GM23338 (cell line): ENCODE measurements around the gene FUT1. TPM values are rescaled to one million over a fixed set of nuclear protein-coding genes. Genes with fewer than 3 reads are reported as not detected.
A peak's percentile ranks its signal among the peaks of the same experiment; 100 is the strongest.

Experiments
- ATAC-seq: fragments of 200-7000 bp; cut with Tn5 transposase; 3 replicates; pipeline ENCODE4 v1.9.1; 2020
- DNase-seq: peaks from one replicate; pipeline ENCODE4 v3.0.0-alpha.2; 2015; ENCODE audit warnings: low spot score
- H2AFZ ChIP-seq: fragments of 200-600 bp; sonication (generic); 2 replicates; pipeline ENCODE4 v1.8.0; 2016; ENCODE audit warnings: antibody characterized with exemption, mild to moderate bottlenecking, moderate library complexity
- H3F3A ChIP-seq: fragments of 200-600 bp; sonication (generic); replicated peaks from 2 replicates; pipeline ENCODE4 v1.8.0; 2017; ENCODE audit warnings: antibody characterized with exemption, mixed run types, low read depth
- H3K27ac ChIP-seq: fragments of 200-600 bp; sonication (generic); 2 replicates; pipeline ENCODE4 v1.6.1; 2016; ENCODE audit warnings: low read depth
- H3K27me3 ChIP-seq: fragments of 200-600 bp; sonication (generic); 2 replicates; pipeline ENCODE4 v1.8.0; 2016; ENCODE audit warnings: mild to moderate bottlenecking, mixed run types, moderate library complexity; ENCODE audit not compliant: insufficient read depth
- H3K36me3 ChIP-seq: fragments of 200-600 bp; sonication (generic); 2 replicates; pipeline ENCODE4 v1.8.0; 2016; ENCODE audit warnings: mild to moderate bottlenecking; ENCODE audit not compliant: insufficient read depth
- H3K4me1 ChIP-seq: fragments of 200-600 bp; sonication (generic); 2 replicates; pipeline ENCODE4 v1.8.0; 2016; ENCODE audit warnings: mild to moderate bottlenecking, moderate library complexity; ENCODE audit not compliant: insufficient read depth
- H3K4me2 ChIP-seq: fragments of 200-600 bp; sonication (generic); 2 replicates; pipeline ENCODE4 v1.7.1; 2017; ENCODE audit warnings: mixed run types
- H3K4me3 ChIP-seq: fragments of 200-600 bp; sonication (generic); 2 replicates; pipeline ENCODE4 v1.6.1; 2016; ENCODE audit warnings: mixed run types
- H3K79me2 ChIP-seq: fragments of 200-600 bp; sonication (generic); replicated peaks from 2 replicates; pipeline ENCODE4 v1.8.0; 2017; ENCODE audit warnings: mild to moderate bottlenecking; ENCODE audit not compliant: insufficient read depth
- H3K9me2 ChIP-seq: fragments of 200-600 bp; sonication (generic); 2 replicates; pipeline ENCODE4 v1.8.0; 2017; ENCODE audit not compliant: insufficient read depth
- H4K20me1 ChIP-seq: fragments of 200-600 bp; sonication (generic); replicated peaks from 2 replicates; pipeline ENCODE4 v1.8.0; 2017; ENCODE audit warnings: mild to moderate bottlenecking; ENCODE audit not compliant: insufficient read depth
- H3K27ac Mint-ChIP-seq: 2 replicates; pipeline ENCODE4 v1.8.0; 2020; ENCODE audit warnings: inconsistent platforms, mild to moderate bottlenecking, moderate library complexity, mixed read lengths
- H3K27me3 Mint-ChIP-seq: 3 replicates; pipeline ENCODE4 v1.8.0; 2022; ENCODE audit warnings: low read depth, mild to moderate bottlenecking, moderate library complexity, mixed read lengths, inconsistent platforms; ENCODE audit not compliant: insufficient read depth, poor library complexity
- H3K36me3 Mint-ChIP-seq: 3 replicates; pipeline ENCODE4 v1.8.0; 2021; ENCODE audit warnings: low read depth, mild to moderate bottlenecking, inconsistent platforms, moderate library complexity, mixed read lengths
- H3K4me1 Mint-ChIP-seq: 3 replicates; pipeline ENCODE4 v1.8.0; 2020; ENCODE audit warnings: mild to moderate bottlenecking, inconsistent platforms, mixed read lengths
- H3K4me3 Mint-ChIP-seq: 3 replicates; pipeline ENCODE4 v1.8.0; 2021; ENCODE audit warnings: moderate library complexity, mild to moderate bottlenecking, inconsistent platforms, mixed read lengths
- H3K9me3 Mint-ChIP-seq: 3 replicates; pipeline ENCODE4 v1.8.0; 2020; ENCODE audit warnings: moderate library complexity, mild to moderate bottlenecking, inconsistent platforms, mixed read lengths
- CREB1 ChIP-seq: fragments of 250-450 bp; sonication (Bioruptor Pico); IDR thresholded peaks from 2 replicates; pipeline ENCODE4 v1.5.0; 2020; ENCODE audit warnings: low read depth, mild to moderate bottlenecking, moderate library complexity
- EZH2phosphoT487 ChIP-seq: fragments of 200-600 bp; sonication (generic); IDR thresholded peaks from one replicate; pipeline ENCODE4 v1.8.1; 2018; ENCODE audit warnings: antibody characterized with exemption; ENCODE audit not compliant: unreplicated experiment
- JUNB ChIP-seq: IDR thresholded peaks from one replicate; pipeline ENCODE4 v1.6.1; 2016; ENCODE audit warnings: antibody characterized with exemption; ENCODE audit not compliant: unreplicated experiment
- NANOG ChIP-seq: IDR thresholded peaks from 2 replicates; pipeline ENCODE4 v1.6.1; 2016; ENCODE audit warnings: antibody characterized with exemption, borderline replicate concordance
- POLR2AphosphoS5 ChIP-seq: IDR thresholded peaks from 2 replicates; pipeline ENCODE4 v1.6.1; 2016; ENCODE audit warnings: antibody characterized with exemption, low read depth
- STAT1 ChIP-seq: IDR thresholded peaks from one replicate; pipeline ENCODE4 v1.6.1; 2016; ENCODE audit warnings: antibody characterized with exemption; ENCODE audit not compliant: unreplicated experiment
- ZNF114 ChIP-seq: fragments of 250-450 bp; sonication (Bioruptor Pico); IDR thresholded peaks from 2 replicates; pipeline ENCODE4 v1.5.0; 2020; ENCODE audit warnings: mild to moderate bottlenecking, moderate library complexity
- ZNF331 ChIP-seq: fragments of 250-450 bp; sonication (Bioruptor Pico); IDR thresholded peaks from 2 replicates; pipeline ENCODE4 v1.5.0; 2020; ENCODE audit warnings: low read depth, mild to moderate bottlenecking, moderate library complexity
- polyA plus RNA-seq: library from polyadenylated mRNA; unstranded; fragments of >200 nt; fragmentation: Nextera tagmentation; extraction: Ambion mirVana; gene quantifications from 2 replicates; pipeline ENCODE4 v1.2.1, GENCODE V29; 2016
- total RNA-seq: library from RNA; depleted of rRNA; stranded (reverse); fragments of >200 nt; shearing (Covaris generic); gene quantifications from 2 replicates; pipeline ENCODE4 v1.2.3, GENCODE V29; 2014
- TF ChIP-seq, protein P1 (sequence below), 2 experiments: fragments of 200-600 bp in 1 of 2; sonication (generic) in 1 of 2; conservative IDR thresholded peaks; 2 replicates each; pipeline versions ENCODE4 v1.5.1 to v1.6.1; 2016 to 2017; ENCODE audit warnings: antibody characterized with exemption in 2 of 2, low read depth in 2 of 2, mild to moderate bottlenecking in 2 of 2, moderate library complexity in 1 of 2
- TF ChIP-seq, protein P2 (sequence below): IDR thresholded peaks from one replicate; pipeline ENCODE4 v1.6.1; 2018; ENCODE audit warnings: antibody characterized with exemption; ENCODE audit not compliant: unreplicated experiment
- TF ChIP-seq, protein P3 (sequence below): IDR thresholded peaks from 2 replicates; pipeline ENCODE4 v1.6.1; 2016; ENCODE audit warnings: antibody characterized with exemption
- TF ChIP-seq, protein P4 (sequence below): fragments of 250-450 bp; sonication (Bioruptor Pico); IDR thresholded peaks from 2 replicates; pipeline ENCODE4 v1.5.0; 2020; ENCODE audit warnings: mild to moderate bottlenecking, moderate library complexity

Gene FUT1
- total and polyA plus RNA-seq, 2 experiments from 2014 or later, result 4.4 to 20.8 TPM

DNA sequence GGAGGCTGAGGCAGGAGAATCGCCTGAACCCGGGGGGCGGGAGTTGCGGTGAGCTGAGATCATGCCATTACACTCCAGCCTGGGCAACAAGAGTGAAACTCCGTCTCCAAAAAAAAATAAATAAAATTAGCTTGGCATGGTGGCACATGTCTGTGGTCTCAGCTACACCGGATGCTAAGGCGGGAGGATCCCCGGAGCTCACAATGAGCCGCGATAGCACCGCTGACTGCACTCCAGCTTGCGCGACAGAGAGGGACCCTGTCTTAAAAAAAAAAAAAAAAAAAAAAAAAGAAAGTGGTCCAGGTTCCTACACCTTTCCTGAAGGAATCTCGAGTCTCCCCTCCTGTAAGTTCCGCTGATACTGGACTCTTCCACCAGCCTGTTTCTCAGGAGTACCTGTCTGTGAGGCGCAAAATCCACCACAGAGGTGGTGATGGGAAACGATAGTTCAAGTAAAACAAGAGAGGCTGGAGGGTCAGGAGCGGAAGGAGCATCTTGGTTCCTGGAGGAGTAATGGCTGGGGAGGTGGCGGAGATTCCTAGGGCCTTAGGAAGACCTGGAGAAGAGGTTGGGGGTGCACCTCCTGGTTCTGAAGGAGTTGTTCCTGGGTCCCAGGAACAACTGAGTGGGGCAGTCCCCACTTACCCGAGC is 471 bp downstream of the FUT1 start:
- Histone ChIP-seq H2AFZ (peak overlapping the region; percentile 72), H3K4me2 (peak overlapping the region; percentile 100), H3K27me3 (no peaks in the 10 kb centered on the region), H3K36me3 (0 out of 2 replicates have a peak, but pooled peaks cover 6% of the 10 kb centered on the region), H3F3A (peaks cover 21% of the 10 kb centered on the region; the same call in 1 of the 2 replicates), H3K27ac (peak overlapping the region; percentile 92), H4K20me1 (peaks cover 11% of the 10 kb centered on the region; the same call in 1 of the 2 replicates), H3K9me2 (no peaks in the 10 kb centered on the region), H3K79me2 (peaks cover 36% of the 10 kb centered on the region), H3K4me1 (peaks cover 40% of the 10 kb centered on the region), H3K4me3 (peak overlapping the region; percentile 98)
- Mint-ChIP-seq H3K4me1 (peaks cover 51% of the 10 kb centered on the region), H3K27me3 (peaks cover 42% of the 10 kb centered on the region), H3K27ac (peak overlapping the region; percentile 60; the same call in 1 of the 2 replicates), H3K4me3 (peak overlapping the region; percentile 93), H3K9me3 (no peaks in the 10 kb centered on the region; the same call in none of the 3 replicates), H3K36me3 (peaks cover 47% of the 10 kb centered on the region)
- no peak for TF ChIP-seq NANOG
- no peak for TF ChIP-seq ZNF114 (CRISPR knock-in tag)
- TF ChIP-seq, protein P1, sequence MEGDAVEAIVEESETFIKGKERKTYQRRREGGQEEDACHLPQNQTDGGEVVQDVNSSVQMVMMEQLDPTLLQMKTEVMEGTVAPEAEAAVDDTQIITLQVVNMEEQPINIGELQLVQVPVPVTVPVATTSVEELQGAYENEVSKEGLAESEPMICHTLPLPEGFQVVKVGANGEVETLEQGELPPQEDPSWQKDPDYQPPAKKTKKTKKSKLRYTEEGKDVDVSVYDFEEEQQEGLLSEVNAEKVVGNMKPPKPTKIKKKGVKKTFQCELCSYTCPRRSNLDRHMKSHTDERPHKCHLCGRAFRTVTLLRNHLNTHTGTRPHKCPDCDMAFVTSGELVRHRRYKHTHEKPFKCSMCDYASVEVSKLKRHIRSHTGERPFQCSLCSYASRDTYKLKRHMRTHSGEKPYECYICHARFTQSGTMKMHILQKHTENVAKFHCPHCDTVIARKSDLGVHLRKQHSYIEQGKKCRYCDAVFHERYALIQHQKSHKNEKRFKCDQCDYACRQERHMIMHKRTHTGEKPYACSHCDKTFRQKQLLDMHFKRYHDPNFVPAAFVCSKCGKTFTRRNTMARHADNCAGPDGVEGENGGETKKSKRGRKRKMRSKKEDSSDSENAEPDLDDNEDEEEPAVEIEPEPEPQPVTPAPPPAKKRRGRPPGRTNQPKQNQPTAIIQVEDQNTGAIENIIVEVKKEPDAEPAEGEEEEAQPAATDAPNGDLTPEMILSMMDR (conservative IDR thresholded peaks at IDR 0.05; ENCODE audit: low read depth in 2 of 2), result no peak
- no peak for TF ChIP-seq STAT1
- TF ChIP-seq POLR2AphosphoS5, result no peak
- TF ChIP-seq, protein P2, sequence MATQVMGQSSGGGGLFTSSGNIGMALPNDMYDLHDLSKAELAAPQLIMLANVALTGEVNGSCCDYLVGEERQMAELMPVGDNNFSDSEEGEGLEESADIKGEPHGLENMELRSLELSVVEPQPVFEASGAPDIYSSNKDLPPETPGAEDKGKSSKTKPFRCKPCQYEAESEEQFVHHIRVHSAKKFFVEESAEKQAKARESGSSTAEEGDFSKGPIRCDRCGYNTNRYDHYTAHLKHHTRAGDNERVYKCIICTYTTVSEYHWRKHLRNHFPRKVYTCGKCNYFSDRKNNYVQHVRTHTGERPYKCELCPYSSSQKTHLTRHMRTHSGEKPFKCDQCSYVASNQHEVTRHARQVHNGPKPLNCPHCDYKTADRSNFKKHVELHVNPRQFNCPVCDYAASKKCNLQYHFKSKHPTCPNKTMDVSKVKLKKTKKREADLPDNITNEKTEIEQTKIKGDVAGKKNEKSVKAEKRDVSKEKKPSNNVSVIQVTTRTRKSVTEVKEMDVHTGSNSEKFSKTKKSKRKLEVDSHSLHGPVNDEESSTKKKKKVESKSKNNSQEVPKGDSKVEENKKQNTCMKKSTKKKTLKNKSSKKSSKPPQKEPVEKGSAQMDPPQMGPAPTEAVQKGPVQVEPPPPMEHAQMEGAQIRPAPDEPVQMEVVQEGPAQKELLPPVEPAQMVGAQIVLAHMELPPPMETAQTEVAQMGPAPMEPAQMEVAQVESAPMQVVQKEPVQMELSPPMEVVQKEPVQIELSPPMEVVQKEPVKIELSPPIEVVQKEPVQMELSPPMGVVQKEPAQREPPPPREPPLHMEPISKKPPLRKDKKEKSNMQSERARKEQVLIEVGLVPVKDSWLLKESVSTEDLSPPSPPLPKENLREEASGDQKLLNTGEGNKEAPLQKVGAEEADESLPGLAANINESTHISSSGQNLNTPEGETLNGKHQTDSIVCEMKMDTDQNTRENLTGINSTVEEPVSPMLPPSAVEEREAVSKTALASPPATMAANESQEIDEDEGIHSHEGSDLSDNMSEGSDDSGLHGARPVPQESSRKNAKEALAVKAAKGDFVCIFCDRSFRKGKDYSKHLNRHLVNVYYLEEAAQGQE, result no peak
- no peak for TF ChIP-seq EZH2phosphoT487
- TF ChIP-seq, protein P3, sequence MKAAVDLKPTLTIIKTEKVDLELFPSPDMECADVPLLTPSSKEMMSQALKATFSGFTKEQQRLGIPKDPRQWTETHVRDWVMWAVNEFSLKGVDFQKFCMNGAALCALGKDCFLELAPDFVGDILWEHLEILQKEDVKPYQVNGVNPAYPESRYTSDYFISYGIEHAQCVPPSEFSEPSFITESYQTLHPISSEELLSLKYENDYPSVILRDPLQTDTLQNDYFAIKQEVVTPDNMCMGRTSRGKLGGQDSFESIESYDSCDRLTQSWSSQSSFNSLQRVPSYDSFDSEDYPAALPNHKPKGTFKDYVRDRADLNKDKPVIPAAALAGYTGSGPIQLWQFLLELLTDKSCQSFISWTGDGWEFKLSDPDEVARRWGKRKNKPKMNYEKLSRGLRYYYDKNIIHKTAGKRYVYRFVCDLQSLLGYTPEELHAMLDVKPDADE, result no peak
- TF ChIP-seq JUNB, result no peak
- TF ChIP-seq CREB1 (CRISPR knock-in tag), result no peak
- no peak for TF ChIP-seq ZNF331 (CRISPR knock-in tag)
- TF ChIP-seq, protein P4, sequence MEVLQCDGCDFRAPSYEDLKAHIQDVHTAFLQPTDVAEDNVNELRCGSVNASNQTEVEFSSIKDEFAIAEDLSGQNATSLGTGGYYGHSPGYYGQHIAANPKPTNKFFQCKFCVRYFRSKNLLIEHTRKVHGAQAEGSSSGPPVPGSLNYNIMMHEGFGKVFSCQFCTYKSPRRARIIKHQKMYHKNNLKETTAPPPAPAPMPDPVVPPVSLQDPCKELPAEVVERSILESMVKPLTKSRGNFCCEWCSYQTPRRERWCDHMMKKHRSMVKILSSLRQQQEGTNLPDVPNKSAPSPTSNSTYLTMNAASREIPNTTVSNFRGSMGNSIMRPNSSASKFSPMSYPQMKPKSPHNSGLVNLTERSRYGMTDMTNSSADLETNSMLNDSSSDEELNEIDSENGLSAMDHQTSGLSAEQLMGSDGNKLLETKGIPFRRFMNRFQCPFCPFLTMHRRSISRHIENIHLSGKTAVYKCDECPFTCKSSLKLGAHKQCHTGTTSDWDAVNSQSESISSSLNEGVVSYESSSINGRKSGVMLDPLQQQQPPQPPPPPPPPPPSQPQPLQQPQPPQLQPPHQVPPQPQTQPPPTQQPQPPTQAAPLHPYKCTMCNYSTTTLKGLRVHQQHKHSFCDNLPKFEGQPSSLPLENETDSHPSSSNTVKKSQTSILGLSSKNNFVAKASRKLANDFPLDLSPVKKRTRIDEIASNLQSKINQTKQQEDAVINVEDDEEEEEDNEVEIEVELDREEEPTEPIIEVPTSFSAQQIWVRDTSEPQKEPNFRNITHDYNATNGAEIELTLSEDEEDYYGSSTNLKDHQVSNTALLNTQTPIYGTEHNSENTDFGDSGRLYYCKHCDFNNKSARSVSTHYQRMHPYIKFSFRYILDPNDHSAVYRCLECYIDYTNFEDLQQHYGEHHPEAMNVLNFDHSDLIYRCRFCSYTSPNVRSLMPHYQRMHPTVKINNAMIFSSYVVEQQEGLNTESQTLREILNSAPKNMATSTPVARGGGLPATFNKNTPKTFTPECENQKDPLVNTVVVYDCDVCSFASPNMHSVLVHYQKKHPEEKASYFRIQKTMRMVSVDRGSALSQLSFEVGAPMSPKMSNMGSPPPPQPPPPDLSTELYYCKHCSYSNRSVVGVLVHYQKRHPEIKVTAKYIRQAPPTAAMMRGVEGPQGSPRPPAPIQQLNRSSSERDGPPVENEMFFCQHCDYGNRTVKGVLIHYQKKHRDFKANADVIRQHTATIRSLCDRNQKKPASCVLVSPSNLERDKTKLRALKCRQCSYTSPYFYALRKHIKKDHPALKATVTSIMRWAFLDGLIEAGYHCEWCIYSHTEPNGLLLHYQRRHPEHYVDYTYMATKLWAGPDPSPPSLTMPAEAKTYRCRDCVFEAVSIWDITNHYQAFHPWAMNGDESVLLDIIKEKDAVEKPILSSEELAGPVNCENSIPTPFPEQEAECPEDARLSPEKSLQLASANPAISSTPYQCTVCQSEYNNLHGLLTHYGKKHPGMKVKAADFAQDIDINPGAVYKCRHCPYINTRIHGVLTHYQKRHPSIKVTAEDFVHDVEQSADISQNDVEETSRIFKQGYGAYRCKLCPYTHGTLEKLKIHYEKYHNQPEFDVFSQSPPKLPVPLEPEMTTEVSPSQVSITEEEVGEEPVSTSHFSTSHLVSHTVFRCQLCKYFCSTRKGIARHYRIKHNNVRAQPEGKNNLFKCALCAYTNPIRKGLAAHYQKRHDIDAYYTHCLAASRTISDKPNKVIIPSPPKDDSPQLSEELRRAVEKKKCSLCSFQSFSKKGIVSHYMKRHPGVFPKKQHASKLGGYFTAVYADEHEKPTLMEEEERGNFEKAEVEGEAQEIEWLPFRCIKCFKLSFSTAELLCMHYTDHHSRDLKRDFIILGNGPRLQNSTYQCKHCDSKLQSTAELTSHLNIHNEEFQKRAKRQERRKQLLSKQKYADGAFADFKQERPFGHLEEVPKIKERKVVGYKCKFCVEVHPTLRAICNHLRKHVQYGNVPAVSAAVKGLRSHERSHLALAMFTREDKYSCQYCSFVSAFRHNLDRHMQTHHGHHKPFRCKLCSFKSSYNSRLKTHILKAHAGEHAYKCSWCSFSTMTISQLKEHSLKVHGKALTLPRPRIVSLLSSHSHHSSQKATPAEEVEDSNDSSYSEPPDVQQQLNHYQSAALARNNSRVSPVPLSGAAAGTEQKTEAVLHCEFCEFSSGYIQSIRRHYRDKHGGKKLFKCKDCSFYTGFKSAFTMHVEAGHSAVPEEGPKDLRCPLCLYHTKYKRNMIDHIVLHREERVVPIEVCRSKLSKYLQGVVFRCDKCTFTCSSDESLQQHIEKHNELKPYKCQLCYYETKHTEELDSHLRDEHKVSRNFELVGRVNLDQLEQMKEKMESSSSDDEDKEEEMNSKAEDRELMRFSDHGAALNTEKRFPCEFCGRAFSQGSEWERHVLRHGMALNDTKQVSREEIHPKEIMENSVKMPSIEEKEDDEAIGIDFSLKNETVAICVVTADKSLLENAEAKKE (CRISPR knock-in tag), result no peak
- DNase-seq, result peak; percentile 60
- ATAC-seq, result peak; percentile 10
